H9 (cell line): ENCODE measurements around the gene ZBTB8A. TPM values are rescaled to one million over a fixed set of nuclear protein-coding genes. Genes with fewer than 3 reads are reported as not detected.

ENCODE experiments used
- DNase-seq: peaks from one replicate; pipeline ENCODE4 v3.0.0-alpha.2; 2017
- H2AFZ ChIP-seq: one replicate; pipeline ENCODE4 v1.6.1; 2013; ENCODE audit warnings: mild to moderate bottlenecking, low read length, control low read depth, moderate library complexity
- H2AK5ac ChIP-seq: 2 replicates; pipeline ENCODE4 v1.6.1; 2013; ENCODE audit warnings: low read length, control low read depth, mixed read lengths; ENCODE audit not compliant: insufficient read length
- H2BK120ac ChIP-seq: one replicate; pipeline ENCODE4 v1.6.1; 2013; ENCODE audit warnings: low read depth, mild to moderate bottlenecking, low read length, control low read depth, inconsistent platforms; ENCODE audit not compliant: poor library complexity, severe bottlenecking
- H2BK12ac ChIP-seq: 2 replicates; pipeline ENCODE4 v1.6.1; 2013; ENCODE audit warnings: low read length, control low read depth, mixed read lengths, low read depth; ENCODE audit not compliant: insufficient read length
- H2BK15ac ChIP-seq: 2 replicates; pipeline ENCODE4 v1.6.1; 2013; ENCODE audit warnings: low read depth, low read length, control low read depth
- H2BK20ac ChIP-seq: one replicate; pipeline ENCODE4 v1.6.1; 2013; ENCODE audit warnings: low read depth, mild to moderate bottlenecking, low read length, control low read depth, inconsistent platforms; ENCODE audit not compliant: poor library complexity, severe bottlenecking
- H2BK5ac ChIP-seq: 2 replicates; pipeline ENCODE4 v1.6.1; 2013; ENCODE audit warnings: low read length, control low read depth, mixed read lengths; ENCODE audit not compliant: insufficient read length
- H3K14ac ChIP-seq: 2 replicates; pipeline ENCODE4 v1.6.1; 2013; ENCODE audit warnings: low read length, control low read depth; ENCODE audit not compliant: insufficient read depth
- H3K18ac ChIP-seq: 2 replicates; pipeline ENCODE4 v1.6.1; 2013; ENCODE audit warnings: low read depth, mild to moderate bottlenecking, mixed read lengths, low read length, control low read depth; ENCODE audit not compliant: insufficient read length
- H3K23ac ChIP-seq: 2 replicates; pipeline ENCODE4 v1.6.1; 2013; ENCODE audit warnings: low read length, control low read depth, mixed read lengths, low read depth; ENCODE audit not compliant: insufficient read length
- H3K23me2 ChIP-seq: 2 replicates; pipeline ENCODE4 v1.6.1; 2013; ENCODE audit warnings: low read depth, mild to moderate bottlenecking, mixed read lengths, low read length, control low read depth; ENCODE audit not compliant: insufficient read length, poor library complexity, severe bottlenecking
- H3K27ac ChIP-seq: 2 replicates; pipeline ENCODE4 v1.5.1; 2013; ENCODE audit warnings: low read length, control low read depth, mixed read lengths, low read depth; ENCODE audit not compliant: insufficient read length
- H3K27me3 ChIP-seq: 2 replicates; pipeline ENCODE4 v1.6.1; 2013; ENCODE audit warnings: low read length, control low read depth, inconsistent platforms; ENCODE audit not compliant: insufficient read depth
- H3K4ac ChIP-seq: 2 replicates; pipeline ENCODE4 v1.6.1; 2013; ENCODE audit warnings: low read depth, mild to moderate bottlenecking, control low read depth, inconsistent platforms, low read length, moderate library complexity
- H3K4me1 ChIP-seq: 2 replicates; pipeline ENCODE4 v1.6.1; 2013; ENCODE audit warnings: low read length, control low read depth, inconsistent platforms; ENCODE audit not compliant: insufficient read depth
- H3K4me2 ChIP-seq: 2 replicates; pipeline ENCODE4 v1.6.1; 2013; ENCODE audit warnings: low read length, control low read depth, mixed read lengths; ENCODE audit not compliant: insufficient read length, insufficient read depth
- H3K56ac ChIP-seq: 2 replicates; pipeline ENCODE4 v1.6.1; 2013; ENCODE audit warnings: low read depth, mild to moderate bottlenecking, mixed read lengths, low read length, control low read depth; ENCODE audit not compliant: insufficient read length
- H3K79me1 ChIP-seq: 2 replicates; pipeline ENCODE4 v1.6.1; 2013; ENCODE audit warnings: low read depth, mild to moderate bottlenecking, moderate library complexity, low read length, control low read depth, inconsistent platforms; ENCODE audit not compliant: insufficient read depth, poor library complexity, severe bottlenecking
- H3K79me2 ChIP-seq: 2 replicates; pipeline ENCODE4 v1.6.1; 2013; ENCODE audit warnings: low read length, control low read depth, inconsistent platforms; ENCODE audit not compliant: insufficient read depth
- H3K9ac ChIP-seq: 2 replicates; pipeline ENCODE4 v1.6.1; 2013; ENCODE audit warnings: low read length, control low read depth, mixed read lengths; ENCODE audit not compliant: insufficient read length; ENCODE audit errors: extremely low read depth
- H3K9me3 ChIP-seq: one replicate; pipeline ENCODE4 v1.6.1; 2013; ENCODE audit warnings: low read depth, low read length, inconsistent platforms; ENCODE audit not compliant: control insufficient read depth
- H3T11ph ChIP-seq: one replicate; pipeline ENCODE4 v1.6.1; 2013; ENCODE audit warnings: mild to moderate bottlenecking, low read length, control low read depth, inconsistent platforms
- H4K20me1 ChIP-seq: one replicate; pipeline ENCODE4 v1.6.1; 2013; ENCODE audit not compliant: control insufficient read depth, insufficient read length, insufficient read depth
- H4K5ac ChIP-seq: 2 replicates; pipeline ENCODE4 v1.6.1; 2013; ENCODE audit warnings: low read depth, mild to moderate bottlenecking, mixed read lengths, low read length, control low read depth; ENCODE audit not compliant: insufficient read length
- H4K8ac ChIP-seq: replicated peaks from 2 replicates; pipeline ENCODE4 v1.6.1; 2013; ENCODE audit warnings: low read length, control low read depth, mixed read lengths, low read depth; ENCODE audit not compliant: insufficient read length
- H4K91ac ChIP-seq: 2 replicates; pipeline ENCODE4 v1.6.1; 2013; ENCODE audit warnings: low read depth, mild to moderate bottlenecking, moderate library complexity, mixed read lengths, low read length, control low read depth; ENCODE audit not compliant: insufficient read length
- H3K27ac Mint-ChIP-seq, 3 experiments: 2 replicates in 2 of 3; 3 replicates in 1 of 3; pipeline ENCODE4 v1.8.0; 2020 to 2021; ENCODE audit warnings: mixed read lengths in 3 of 3, mild to moderate bottlenecking in 1 of 3, moderate library complexity in 1 of 3
- H3K27me3 Mint-ChIP-seq: 2 replicates; pipeline ENCODE4 v1.8.0; 2021; ENCODE audit warnings: low read depth, mild to moderate bottlenecking, moderate library complexity, mixed read lengths
- H3K36me3 Mint-ChIP-seq, 3 experiments: 2 replicates in 2 of 3; 3 replicates in 1 of 3; pipeline ENCODE4 v1.8.0; 2020 to 2021; ENCODE audit warnings: low read depth in 3 of 3, mixed read lengths in 3 of 3; ENCODE audit not compliant: insufficient read depth in 1 of 3
- H3K4me1 Mint-ChIP-seq, 2 experiments: 2 replicates each; pipeline ENCODE4 v1.8.0; 2020; ENCODE audit warnings: mixed read lengths in 2 of 2
- H3K4me3 Mint-ChIP-seq, 2 experiments: 2 replicates in 1 of 2; 3 replicates in 1 of 2; pipeline ENCODE4 v1.8.0; 2020 to 2021; ENCODE audit warnings: mild to moderate bottlenecking in 2 of 2, mixed read lengths in 2 of 2, moderate library complexity in 1 of 2
- H3K9me3 Mint-ChIP-seq, 2 experiments: 2 replicates in 1 of 2; 3 replicates in 1 of 2; pipeline ENCODE4 v1.8.0; 2020; ENCODE audit warnings: mild to moderate bottlenecking in 2 of 2, mixed read lengths in 2 of 2, moderate library complexity in 1 of 2
- WGBS: extraction: QIAGEN DNeasy Blood & Tissue Kit; methylation state at CpG from one replicate; pipeline ENCODE4 v1.1.7; 2013; ENCODE audit warnings: missing lambda C conversion rate, low lambda C conversion rate, mixed read lengths; ENCODE audit not compliant: insufficient read length; ENCODE audit errors: extremely low coverage; 5-methylcytosine and 5-hydroxymethylcytosine counted together
- total RNA-seq: library from RNA; stranded (reverse); gene quantifications from 2 replicates; pipeline ENCODE4 v1.2.1, GENCODE V29; 2021
- TF ChIP-seq, protein P1 (sequence below): fragments of 200-600 bp; sonication (generic); conservative IDR thresholded peaks from 3 replicates; pipeline ENCODE4 v1.8.0; 2021; ENCODE audit warnings: antibody characterized with exemption, mild to moderate bottlenecking

Gene ZBTB8A
- total RNA-seq, 1 experiment from 2014 or later: 11.3 TPM

DNA sequence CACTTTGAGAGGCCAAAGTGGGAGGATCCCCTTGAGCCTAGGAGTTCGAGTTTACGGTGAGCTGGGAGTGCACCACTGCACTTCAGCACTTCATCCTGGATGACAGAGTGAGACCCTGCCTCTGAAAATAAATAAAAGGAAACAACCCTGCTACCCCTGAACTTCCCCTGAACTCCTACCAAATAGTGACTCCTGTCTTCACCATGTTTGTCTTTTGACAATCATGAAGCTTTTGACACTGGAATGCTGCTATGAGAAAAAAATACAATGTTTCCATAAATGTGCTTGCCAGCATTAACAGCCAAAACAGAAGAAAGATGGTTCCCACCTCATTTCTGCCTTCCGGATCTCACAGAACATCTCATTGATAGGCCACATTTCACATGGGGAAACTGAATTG is 10.4 kb downstream of the ZBTB8A start:
- Histone ChIP-seq H3K18ac (no peak overlapping the region), H2BK12ac (peak overlapping the region; percentile 20), H2BK15ac (no peak overlapping the region), H3K9me3 (no peaks in the 10 kb centered on the region), H3K27ac (no peak overlapping the region), H3T11ph (no peak overlapping the region), H3K79me1 (peaks cover 3% of the 10 kb centered on the region), H3K23ac (no peak overlapping the region), H3K14ac (no peak overlapping the region; the same call in 1 of the 2 replicates), H3K79me2 (no peaks in the 10 kb centered on the region), H4K8ac (no peak overlapping the region), H4K91ac (no peak overlapping the region), H2BK5ac (no peak overlapping the region), H3K23me2 (no peaks in the 10 kb centered on the region), H3K4me1 (no peaks in the 10 kb centered on the region), H2BK20ac (no peak overlapping the region), H3K9ac (no peak overlapping the region), H3K4ac (no peak overlapping the region), H3K27me3 (no peaks in the 10 kb centered on the region), H3K56ac (no peak overlapping the region), H2AK5ac (no peak overlapping the region), H4K5ac (no peak overlapping the region), H2BK120ac (no peak overlapping the region), H2AFZ (no peak overlapping the region), H3K4me2 (no peak overlapping the region), H4K20me1 (no peaks in the 10 kb centered on the region)
- DNase-seq: no peak
- peaks cover 5 to 6% of the 10 kb centered on the region in 2 experiments; a peak in 3 of 4 replicates for H3K4me1 Mint-ChIP-seq
- no peaks in the 10 kb centered on the region for H3K9me3 Mint-ChIP-seq
- peaks cover 3 to 11% (median 3%) of the 10 kb centered on the region in 3 experiments; a peak in 5 of 7 replicates for H3K36me3 Mint-ChIP-seq
- H3K27me3 Mint-ChIP-seq: no peaks in the 10 kb centered on the region
- H3K27ac Mint-ChIP-seq: peak overlapping the region in 1 of 3 experiments; percentile 32; a peak in 1 of 7 replicates
- TF ChIP-seq, protein P1, sequence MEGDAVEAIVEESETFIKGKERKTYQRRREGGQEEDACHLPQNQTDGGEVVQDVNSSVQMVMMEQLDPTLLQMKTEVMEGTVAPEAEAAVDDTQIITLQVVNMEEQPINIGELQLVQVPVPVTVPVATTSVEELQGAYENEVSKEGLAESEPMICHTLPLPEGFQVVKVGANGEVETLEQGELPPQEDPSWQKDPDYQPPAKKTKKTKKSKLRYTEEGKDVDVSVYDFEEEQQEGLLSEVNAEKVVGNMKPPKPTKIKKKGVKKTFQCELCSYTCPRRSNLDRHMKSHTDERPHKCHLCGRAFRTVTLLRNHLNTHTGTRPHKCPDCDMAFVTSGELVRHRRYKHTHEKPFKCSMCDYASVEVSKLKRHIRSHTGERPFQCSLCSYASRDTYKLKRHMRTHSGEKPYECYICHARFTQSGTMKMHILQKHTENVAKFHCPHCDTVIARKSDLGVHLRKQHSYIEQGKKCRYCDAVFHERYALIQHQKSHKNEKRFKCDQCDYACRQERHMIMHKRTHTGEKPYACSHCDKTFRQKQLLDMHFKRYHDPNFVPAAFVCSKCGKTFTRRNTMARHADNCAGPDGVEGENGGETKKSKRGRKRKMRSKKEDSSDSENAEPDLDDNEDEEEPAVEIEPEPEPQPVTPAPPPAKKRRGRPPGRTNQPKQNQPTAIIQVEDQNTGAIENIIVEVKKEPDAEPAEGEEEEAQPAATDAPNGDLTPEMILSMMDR: no peak
- no CpG with 5 or more reads among the region's 3 CpGs for WGBS
- no peak overlapping the region for H3K4me3 Mint-ChIP-seq
